ENCODE results near the gene INSIG1.
A peak's percentile ranks its signal among the peaks of the same experiment; 100 is the strongest.

The INSIG1 gene

DNA sequence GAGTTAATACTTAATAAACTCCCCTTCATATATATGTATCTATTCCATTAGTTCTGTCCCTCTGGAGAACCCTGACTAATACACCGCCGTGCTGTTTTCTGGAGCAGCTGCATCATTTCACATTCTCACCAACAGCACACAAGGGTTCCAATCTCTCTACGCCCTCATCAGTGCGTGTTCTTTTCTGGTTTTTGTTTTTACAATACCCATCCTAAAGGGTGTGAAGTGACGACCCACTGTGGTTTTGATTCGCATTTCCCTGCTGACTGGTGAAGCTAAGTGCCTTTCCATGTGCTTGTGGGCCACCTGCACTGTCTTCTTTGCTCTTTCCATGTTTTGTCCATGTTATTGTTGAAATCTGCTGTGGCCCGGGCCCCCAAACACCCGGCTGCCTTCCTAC, 11.0 kb upstream of the INSIG1 start:
- no peak for DNase-seq

DNA sequence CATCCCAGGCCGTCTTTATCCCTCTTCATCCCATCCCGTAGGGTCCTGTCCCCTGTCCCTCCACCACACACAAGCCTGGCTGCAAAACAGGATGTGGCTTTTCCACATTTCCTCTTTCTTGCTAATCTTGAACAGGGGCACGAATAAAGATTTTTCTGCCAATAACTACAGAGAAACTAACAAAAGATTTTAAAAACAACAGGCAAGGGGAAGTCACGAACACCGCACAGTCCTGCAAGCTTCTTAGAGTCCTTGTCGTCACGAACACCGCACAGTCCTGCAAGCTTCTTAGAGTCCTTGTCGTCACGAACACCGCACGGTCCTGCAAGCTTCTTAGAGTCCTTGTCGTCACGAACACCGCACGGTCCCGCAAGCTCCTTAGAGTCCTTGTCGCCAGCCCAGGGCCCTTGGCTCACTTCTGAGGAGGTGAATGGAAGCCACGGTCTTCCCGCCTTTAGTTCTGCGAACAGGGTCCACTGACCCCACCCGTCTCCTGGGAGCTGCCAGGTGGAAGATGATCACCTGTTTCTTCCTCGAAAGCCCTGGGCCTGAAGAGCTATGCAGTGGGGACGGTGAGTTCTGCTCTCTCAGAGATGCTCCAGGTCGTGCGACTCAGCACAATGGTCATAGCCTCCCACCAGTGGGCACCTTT, 10.3 kb upstream of the INSIG1 start:
- DNase-seq = no peak

DNA sequence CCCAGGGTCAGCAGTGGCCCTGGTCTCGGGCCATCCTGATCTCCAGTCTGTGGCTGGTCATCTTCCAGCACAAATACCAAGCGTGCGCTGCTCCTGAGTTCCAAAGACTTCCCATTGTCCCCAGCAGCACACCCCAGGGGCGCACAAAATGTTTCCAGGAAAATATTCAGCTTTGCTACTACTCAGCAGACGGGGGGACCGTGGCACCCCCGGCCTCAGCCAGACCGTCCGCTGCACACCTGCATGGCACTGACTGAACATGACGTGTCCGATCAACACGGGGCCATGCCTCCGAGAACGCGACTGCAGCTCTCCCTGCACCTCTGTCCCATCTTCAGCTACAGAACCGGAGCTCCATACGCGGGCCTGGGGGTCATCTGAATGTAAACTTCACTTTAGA, 9.6 kb upstream of the INSIG1 start:
- DNase-seq = no peak

DNA sequence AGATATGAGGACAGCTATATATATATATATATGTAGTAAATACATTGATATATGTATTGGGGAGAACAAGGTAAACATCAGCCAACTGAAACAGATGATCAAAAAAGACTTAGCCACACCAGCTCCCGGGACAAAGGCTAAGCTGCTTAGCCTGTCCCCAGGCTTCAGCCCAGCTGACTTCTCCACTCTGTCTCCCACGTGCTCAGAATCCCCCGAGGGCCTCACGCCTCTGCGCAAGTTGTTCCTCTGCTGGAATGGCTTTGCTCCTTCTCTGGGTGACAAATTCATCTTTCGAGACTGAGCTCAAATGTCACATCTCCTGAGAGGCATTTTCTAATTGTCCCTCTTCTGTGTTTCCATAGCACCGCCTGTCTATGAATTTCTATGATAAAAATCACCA, 8.6 kb upstream of the INSIG1 start:
- DNase-seq = no peak

DNA sequence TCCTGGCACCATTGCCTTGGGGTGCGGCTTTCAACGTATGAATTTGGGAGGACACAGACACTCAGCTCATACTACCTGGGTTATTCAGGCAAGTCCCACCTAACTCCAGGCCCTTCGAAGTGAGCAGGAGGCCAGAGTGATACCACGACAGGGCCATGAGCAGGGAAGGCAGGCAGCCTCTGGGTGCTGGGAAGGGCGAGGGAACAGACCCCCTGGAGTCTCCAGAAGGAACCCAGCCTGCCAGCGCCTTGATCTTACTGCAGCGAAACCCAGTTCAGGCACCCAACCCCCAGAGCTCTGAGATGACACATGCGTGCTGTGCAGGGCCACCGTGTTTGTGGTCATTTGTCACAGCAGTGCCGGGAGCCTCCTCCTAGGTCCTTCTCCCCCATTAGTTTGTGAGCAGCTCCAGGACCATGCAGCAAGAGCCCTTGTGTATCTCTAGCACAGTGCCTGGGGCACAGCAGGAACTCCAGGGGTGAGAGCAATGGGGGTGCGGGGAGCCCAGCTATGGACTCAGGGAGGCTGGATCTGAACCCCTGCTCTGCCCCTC, 7.7 kb upstream of the INSIG1 start:
- DNase-seq = no peak

DNA sequence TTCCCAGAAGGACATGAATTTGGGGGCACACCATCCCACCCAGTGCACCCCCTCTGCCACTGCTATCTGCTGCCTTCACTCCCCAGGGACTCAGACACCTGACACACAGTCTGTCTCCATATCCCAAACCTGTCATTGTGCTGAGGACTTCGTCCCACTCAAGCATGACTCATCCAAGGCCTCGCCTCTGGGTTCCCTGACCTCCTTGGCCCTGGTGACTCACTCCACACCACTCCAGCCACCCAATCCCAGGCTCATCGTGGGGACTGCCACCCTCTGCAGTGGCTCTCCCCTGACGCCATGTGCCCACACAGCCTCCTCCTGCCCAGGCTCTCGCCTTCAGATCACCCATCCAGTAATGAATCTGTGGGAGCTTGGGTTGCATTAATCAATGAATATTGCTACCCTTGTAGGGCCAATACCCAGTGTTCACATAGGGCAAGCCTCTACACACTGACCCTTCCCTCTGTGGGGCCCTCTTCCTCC, 6.6 kb upstream of the INSIG1 start:
- DNase-seq = no peak

DNA sequence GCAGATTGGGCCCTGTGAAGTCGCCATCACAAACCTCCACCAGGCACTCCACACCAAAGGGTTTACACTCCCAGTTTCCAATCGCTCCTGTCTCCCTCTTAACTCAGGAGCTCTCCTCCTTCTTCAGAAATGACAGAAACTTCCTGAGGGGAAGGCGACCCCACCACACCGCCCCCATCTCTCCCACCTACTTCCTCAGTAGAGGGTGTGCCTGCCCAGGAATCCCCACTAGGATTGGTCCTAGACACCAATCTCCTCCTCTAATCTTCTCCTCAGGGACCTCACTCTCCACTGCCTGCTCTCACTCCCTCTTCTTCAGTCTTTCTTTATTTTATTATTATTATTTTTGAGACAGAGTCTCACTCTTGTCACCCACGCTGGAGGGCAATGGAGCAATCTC, 5.9 kb upstream of the INSIG1 start:
- DNase-seq = no peak

DNA sequence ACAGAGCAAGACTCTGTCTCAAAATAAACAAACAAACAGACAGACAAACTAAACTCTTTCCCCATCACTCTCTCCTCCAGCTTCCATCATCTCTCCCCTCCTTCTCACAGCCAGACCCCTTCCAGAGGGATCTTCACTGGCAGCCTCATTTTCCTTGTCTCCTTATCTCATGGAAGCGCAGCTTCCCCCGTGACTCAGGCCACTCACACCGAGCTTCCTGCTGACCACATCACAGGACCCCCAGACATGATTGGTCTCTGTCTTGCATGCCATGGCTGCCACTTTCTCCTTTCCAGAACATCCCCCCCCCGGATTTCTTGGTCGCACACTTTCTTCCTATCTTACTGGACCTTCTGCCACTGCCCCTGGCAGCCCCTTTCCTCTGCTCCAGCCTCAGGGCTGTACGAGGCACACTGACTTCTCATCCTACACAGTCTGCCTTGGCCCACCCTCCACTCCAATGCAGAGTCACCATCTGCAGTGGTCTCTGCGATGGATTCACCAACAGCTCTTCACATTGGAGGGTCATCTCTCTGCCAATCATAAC, 4.9 kb upstream of the INSIG1 start:
- no peak for DNase-seq

DNA sequence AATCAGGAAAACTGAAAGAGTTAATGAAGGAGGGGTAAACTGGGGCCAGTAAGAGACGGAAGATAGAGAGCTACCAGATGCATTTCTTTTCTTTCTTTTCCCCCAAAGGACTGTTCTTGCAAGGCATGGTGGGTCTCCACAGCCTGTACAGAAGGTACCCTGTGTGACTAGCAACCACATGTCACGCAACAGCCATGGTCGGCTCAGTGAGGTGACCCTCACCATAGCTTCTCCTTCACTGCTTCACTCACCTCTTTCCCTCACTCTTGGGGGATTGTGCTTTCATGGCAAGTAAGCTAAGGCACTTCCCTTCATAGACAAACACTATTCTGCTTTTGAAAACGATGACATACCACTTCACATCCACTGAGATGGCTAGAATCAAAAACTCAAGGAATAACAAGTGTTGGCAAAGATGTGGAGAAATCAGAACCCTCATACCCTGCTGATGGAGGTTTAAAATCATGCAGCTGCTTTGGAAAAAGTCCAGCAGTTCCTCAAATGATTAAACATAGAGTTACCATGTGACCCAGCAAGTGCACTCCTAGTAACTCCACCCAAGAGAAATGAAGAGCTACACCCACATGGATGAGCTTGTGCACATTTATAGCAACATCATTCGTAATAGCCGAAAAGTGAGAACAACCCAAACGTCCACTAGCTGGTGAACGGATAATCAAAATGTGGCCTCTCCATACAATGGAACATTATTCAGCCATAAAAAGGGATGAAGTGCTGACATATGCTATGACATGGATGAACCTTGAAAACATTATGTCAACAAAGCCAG, 3.8 kb upstream of the INSIG1 start:
- no peak for DNase-seq

DNA sequence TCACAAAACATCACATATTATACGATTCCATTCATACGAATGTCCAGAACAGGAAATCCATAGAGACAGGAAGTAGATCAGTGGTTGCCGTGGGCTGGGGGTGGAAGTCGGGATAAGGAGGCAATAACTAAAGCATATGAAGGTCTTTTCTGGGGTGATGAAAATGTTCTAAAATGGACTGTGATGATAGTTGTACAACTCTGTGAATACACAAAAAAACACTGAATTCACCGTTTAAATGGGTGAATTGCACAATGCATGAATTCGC, 3.2 kb upstream of the INSIG1 start:
- no peak for DNase-seq

DNA sequence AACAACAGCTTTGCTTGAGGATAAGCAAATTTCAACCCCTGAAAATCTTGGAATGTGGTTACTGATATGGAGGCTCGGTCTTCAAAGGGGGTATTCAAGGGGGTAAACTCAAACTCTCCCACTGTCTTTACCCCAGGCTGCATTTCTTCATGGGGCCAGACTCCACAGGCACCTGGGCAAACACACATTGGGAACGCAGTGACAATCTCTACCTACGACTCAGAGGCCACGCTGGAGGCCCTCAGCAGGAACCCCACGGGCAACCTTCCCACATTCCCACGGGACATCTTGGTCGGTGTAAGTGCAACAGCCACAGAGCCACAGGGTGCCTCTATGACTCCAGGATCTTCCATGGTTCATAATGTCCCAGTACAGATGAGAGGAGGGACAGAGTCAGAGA, 2.2 kb upstream of the INSIG1 start:
- DNase-seq = no peak

DNA sequence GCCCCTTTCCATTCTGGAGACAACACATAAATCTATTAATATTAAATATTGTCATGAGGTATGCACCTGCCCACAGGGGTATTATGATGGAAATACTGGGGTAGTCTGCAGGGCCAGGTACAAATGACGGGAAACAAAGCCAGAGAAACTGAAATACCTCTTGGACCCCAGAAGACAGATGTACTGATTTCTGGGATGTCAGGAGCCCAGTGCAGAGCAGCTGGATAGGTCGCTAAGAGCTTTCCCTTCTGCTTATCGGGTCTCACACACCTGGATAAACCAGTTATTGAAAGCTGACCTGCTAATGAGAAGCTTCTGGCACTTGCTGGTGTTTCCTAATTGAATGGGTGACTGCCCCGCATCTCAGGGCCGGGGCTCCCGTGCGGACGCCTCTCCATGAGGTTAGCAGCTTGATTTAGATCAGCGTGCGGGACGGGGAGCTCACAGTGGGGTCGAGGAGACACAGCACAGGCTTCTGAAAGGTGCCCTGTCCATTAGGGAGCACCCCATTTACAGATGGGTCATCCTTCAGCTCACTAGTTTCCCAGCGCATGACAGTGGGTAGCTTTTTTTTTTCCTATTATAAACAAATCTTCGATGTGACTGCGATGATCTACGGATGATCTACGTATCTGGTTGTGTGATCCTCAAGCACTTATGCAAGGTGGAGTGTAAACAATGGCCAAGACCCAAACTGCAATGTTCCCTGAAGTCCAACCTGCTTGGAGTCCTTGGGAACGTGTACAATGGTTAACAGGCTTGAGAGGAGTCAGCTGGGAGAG, 1.5 kb upstream of the INSIG1 start:
- no peak for DNase-seq

DNA sequence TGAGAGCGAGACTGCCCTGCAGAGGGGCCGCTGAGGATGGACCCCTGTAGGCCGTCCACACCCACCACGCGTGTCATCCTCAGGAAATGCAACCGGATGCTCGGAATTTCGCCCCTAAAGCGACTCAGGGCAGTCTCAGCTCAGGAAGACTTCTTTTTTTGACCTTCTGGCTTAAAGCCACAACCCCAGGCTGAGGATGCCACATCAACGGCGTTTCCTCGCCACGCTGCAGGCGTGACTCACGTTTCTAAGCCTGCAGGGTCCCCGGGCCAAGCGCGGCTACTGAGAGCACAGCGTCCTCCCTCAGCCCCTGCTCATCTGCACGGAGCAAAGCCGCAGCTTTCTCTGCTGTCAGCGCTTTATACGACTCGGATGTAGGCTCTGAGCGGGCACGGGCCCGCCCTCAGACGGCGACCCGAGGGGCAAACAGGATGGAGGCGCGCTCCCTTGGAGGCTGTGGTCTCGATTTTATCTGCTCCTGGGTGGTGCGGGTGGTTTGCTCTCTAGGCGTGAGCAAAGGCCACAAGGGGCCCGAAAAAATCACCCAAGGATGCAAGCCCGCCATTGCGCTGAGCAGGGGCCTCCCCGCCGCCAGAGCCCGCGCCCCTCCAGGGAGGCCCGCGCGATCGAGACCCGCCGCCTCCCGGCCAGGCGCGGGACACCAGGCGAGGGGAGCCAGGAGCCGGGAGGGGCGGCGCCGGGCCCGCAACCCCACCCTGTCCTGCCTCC, 726 bp upstream of the INSIG1 start:
- no peak for DNase-seq

DNA sequence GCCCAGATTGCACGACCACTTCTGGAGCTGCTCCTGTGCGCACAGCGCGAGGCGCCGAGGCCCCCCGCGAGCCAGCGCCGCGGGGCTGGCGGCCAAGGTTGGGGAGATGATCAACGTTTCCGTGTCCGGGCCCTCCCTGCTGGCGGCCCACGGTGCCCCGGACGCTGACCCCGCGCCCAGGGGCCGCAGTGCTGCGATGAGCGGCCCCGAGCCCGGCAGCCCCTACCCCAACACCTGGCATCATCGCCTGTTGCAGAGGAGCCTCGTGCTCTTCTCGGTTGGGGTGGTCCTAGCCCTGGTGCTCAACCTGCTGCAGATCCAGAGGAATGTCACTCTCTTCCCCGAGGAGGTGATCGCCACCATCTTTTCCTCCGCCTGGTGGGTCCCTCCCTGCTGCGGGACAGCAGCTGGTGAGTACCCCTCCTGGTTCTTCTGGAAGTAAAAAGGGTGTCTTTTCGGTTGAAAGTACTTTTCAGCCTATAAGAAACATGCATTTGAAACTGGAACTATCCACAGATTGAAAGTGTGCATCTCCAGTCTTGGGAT, 683 bp downstream of the INSIG1 start:
- peak in 1 of 2 experiments; percentile 33 for DNase-seq

DNA sequence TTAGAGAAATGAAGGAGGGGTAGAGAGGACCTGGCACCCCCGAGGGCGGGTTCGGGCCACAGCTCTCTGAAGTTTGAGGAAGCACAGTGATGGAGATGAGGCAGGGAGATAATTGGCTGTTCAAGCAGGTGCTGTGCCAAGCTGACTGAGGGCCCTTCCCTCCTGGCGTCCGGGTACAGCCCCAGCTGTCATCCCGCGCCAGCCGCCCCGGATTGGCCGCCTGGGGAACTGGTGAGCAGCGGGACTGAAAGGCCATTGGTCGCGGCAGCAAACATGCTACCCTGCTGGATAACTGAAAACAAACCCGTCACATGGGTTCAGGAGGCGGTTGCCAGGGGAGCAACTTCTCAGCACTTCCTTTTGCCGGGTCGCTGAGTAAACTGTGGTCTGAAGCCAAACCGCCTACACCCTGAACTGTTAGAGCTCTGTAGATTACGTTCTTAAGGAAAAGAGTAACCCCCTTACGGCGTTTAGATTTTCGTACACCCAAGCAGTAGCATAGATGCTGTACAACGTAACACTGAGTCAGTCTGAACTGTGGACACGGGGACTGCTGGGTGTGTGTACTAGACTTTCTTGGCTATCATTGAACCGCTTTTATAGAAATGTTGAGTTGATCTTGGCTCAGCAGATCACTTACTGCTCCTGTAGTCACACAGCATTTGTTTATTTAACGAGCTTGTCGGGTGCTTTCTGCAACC, 1.3 kb downstream of the INSIG1 start:
- DNase-seq = peak; percentile 86 to 92

DNA sequence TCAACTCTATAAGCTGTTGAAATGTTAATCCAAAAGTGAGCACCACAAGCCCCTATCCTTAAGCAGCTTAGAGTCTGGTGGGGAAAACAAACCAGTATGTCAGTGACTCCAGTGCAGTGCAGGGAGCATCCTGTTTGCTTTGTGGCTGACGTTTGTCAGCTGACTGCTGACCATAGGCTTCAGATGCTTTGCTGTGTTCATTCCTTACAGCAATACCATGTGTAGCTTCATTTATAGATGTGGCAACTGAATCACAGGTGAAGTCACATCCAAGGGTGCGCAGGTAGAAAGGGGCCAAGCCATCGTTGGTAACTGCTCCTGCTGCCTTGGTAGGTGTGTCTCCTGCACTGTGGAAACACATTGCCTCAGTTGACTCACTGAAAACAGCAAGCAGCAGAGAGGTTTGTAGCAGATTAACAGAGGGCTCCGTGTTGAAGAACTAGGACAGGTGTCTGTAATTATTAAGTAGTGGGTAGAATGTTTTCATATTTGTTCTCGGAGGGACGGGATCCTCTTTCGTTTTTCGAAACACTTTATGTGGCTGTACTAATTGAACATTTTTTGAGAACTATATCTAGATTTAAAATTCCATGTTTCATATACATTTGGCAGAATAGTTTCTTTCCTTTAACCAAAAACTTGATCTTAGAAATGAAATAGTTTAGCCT, 2.0 kb downstream of the INSIG1 start:
- DNase-seq = no peak

DNA sequence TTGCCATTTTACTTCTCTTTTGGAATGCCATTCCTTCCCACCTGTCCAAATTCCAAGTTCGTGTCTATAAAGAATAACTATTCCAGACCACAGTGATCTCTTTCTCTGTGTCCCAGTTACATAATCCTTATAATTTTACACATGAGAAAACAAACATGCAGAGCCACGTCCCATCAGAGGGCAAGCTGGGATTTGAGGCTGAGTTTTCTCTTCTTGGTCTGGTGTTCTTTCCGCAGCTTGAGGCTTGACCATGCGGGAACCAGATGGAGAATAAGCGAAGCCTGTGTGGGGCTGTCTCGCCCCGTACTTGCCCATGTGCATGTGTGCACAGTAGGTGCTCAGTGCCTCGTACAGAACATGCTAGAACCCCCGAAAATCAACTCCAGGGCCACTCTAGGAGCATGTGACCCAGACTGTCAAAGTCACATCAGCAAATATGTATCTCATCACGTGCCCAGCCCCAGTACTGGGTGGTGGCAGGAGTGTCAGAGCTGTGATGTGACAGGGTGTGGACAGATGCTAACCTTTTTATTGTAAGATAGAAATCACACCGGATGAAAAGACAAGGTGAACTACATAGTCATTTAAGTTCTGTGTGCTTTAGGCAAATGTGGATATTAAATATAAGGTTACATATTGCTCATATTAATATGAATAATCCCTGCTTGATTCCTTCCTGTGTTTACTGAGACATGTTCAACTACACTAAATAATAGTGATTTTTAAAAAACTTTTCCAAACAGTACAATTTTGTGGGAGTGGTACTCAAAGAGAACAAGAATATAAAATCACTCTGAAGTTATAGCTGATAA, 3.2 kb downstream of the INSIG1 start:
- no peak for DNase-seq

DNA sequence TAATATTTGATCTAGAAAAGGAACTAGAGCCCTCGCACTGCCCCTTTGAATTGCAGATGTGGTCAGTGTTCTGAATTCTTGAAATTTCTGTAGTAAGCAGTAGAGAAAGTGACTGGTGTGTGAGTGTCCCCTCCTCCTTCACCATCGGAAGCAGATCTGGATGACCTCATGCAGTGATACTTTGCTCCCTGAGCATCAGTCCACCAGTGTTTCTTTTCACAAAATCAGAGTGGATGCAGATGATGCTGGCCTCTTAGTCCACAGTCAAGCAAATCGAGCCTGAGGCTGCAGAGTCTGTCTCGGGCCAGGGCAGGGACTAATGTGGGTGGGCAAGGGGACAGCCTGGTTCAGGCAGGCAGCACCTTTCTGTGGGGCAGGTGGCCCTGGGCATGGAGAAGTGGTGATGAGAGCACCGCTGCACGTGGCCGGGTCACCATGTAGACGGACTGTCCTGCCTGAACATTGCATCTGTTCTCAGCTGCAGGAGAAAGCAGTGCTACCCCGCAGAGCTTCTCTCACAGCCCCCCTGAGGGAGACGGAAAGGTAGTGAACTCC, 5.4 kb downstream of the INSIG1 start:
- no peak for DNase-seq

DNA sequence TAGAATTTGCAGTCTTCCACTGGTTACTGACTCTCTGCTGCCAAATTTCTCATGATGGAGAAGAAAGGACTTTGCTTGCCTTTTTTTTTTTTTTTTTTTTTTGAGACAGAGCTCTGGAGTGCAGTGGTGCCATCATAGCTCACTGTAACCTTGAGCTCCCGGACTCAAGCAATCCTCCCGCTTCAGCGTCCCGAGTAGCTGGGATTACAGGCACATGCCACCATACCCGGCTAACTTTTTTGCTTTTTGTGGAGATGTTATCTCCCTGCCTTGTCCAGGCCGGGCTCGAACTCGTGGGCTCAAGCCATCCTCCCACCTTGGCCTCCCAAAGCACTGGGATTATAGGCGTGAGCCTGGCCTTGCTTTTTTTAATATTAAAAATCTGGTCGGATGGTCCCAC, 6.2 kb downstream of the INSIG1 start:
- no peak for DNase-seq

Measured in NCI-H524 (cell line).